AG10803 (cell line): ENCODE measurements around the gene AKR1A1.

Experiments
- DNase-seq: peaks from one replicate; pipeline ENCODE4 v3.0.0; 2010; ENCODE audit warnings: low read depth
- H3K4me3 ChIP-seq: 2 replicates; pipeline ENCODE4 v1.5.1; 2011; ENCODE audit warnings: mild to moderate bottlenecking, low read length, control low read depth
- TF ChIP-seq, protein P1 (sequence below): conservative IDR thresholded peaks from 2 replicates; pipeline ENCODE4 v1.5.1; 2011; ENCODE audit warnings: mild to moderate bottlenecking, low read length, control low read depth, inconsistent platforms

AKR1A1 gene

GRCh38 chr1:45567911-45568310, 17.3 kb downstream of the AKR1A1 start:
- no peak for DNase-seq
- no peak overlapping the region for H3K4me3 ChIP-seq
- TF ChIP-seq, protein P1, sequence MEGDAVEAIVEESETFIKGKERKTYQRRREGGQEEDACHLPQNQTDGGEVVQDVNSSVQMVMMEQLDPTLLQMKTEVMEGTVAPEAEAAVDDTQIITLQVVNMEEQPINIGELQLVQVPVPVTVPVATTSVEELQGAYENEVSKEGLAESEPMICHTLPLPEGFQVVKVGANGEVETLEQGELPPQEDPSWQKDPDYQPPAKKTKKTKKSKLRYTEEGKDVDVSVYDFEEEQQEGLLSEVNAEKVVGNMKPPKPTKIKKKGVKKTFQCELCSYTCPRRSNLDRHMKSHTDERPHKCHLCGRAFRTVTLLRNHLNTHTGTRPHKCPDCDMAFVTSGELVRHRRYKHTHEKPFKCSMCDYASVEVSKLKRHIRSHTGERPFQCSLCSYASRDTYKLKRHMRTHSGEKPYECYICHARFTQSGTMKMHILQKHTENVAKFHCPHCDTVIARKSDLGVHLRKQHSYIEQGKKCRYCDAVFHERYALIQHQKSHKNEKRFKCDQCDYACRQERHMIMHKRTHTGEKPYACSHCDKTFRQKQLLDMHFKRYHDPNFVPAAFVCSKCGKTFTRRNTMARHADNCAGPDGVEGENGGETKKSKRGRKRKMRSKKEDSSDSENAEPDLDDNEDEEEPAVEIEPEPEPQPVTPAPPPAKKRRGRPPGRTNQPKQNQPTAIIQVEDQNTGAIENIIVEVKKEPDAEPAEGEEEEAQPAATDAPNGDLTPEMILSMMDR, result no peak

DNA sequence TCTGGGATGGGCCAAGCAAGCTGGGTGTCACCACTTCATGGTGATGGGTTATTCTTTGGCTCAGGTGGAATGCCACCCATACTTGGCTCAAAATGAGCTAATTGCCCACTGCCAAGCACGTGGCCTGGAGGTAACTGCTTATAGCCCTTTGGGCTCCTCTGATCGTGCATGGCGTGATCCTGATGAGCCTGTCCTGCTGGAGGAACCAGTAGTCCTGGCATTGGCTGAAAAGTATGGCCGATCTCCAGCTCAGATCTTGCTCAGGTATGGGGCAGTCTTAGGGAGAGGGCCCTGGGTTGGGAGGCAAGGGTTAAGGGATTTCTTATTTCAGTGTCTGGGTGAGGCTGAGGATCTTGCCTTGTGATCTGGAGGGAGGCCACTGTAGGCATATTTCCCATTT, 17.8 kb downstream of the AKR1A1 start:
- no peak for DNase-seq
- no peak overlapping the region for H3K4me3 ChIP-seq
- TF ChIP-seq, protein P1, result no peak

DNA sequence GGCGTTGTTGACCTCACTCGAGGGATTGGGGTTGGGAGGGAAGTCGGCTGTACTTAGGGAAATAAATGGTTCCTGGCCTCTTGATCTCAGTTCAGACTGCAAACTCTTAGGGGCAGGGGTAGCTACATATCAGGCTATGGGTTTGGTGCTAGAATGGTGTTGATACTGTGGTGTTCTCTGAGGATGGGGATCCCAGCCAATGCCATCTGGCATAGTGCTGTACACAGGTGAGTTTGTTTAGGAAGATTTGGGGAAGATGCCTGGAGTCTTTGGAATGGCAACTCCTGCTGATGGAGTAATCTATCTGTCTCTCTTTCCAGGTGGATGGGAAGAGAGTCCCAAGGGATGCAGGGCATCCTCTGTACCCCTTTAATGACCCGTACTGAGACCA, 18.9 kb downstream of the AKR1A1 start:
- TF ChIP-seq, protein P1, result no peak
- DNase-seq, result no peak
- H3K4me3 ChIP-seq, result no peak overlapping the region

DNA sequence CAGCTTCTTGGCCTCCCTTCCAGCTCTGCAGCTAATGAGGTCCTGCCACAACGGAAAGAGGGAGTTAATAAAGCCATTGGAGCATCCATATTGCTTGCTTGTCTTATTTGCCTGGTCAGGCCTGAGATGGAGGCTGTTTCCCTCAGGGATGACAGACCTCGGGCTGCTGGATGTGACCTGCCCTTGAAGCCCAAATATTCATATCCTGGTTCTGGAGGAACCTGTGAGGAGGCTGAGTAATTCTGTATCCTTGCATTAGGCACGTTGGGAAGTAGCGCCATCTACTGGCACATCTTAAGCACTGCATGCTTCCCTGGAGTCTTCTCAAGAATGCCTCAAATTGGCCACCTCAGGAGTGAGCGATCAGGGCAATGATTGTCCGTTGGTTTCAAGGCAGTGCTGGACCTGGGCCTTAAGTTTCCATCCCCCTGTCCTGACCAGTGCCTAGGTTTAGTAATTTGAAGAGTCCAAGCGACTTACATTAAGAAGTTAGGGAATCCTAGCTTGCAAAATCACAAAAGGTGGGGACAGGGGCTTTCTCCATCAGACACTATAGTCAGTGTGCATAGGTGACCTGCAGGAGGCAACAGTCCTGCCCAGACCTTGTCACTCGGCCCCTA, 19.4 kb downstream of the AKR1A1 start:
- TF ChIP-seq, protein P1, result peak; percentile 99
- H3K4me3 ChIP-seq, result no peak overlapping the region
- DNase-seq, result peak; percentile 72

- TF ChIP-seq, protein P1, result no peak
- H3K4me3 ChIP-seq, result no peak overlapping the region
- no peak for DNase-seq
Observed at GRCh38 chr1:45570631-45571030, 20.0 kb downstream of the AKR1A1 start.

DNA sequence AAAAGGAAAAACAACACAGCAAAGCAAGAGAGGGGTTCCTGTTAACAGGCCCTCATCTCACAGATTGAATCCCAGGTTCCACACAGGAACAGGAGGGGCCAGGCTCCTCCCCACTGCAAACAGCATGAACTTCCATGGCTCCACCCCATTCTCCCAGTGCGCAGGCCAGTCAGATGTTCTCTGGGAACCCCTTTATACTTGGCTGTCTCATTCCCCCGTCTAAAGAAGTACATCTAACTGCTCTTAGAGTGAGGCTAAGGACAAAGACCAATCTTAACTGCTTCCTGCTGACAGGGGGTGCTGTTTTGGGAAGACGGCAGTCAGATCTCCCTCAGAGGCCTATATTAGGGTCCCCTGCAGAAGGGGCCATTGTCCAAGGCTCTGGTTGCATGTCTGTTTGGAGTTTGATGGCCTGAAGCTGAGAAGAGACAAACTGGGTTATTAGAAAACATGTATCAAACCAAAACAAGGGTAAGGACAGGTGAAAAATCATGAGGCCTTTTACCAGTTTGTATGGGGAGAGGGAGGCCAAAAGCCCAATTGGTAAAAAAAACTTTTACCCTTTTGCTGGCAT, 22.7 kb downstream of the AKR1A1 start:
- TF ChIP-seq, protein P1, result no peak
- H3K4me3 ChIP-seq, result no peak overlapping the region
- no peak for DNase-seq

DNA sequence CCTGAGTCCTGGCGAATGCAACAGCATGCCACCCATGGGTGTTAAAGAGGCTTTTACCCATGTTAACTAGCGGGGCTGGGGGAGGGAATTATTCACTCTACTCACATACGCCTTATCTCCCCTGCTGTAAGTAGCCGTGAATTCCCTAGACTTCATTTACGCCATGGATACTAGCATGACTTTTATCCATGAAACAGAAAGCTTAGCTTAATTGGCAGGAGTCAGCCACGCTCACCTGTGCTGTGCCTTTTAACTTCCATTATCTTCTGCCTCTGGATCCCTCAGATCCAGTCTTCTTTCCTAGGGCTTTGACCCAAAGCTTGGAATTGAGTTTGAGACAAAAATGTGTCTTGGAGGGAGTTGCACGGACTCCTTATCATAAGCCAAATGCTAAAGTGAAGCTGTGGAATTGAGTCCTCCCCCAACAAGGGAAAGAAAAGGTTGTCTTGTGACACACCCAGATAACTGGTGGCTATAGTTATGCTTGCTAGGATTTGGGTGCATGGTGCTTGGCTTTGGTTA, 23.5 kb downstream of the AKR1A1 start:
- TF ChIP-seq, protein P1, result no peak
- no peak for DNase-seq
- H3K4me3 ChIP-seq, result no peak overlapping the region
